SH-SY5Y (cell line): Measurements from ENCODE around the gene ARID3A.

Source experiments
- GATA2 ChIP-seq: IDR thresholded peaks from 2 replicates; pipeline ENCODE4 v1.6.1; 2011; ENCODE audit warnings: mild to moderate bottlenecking, low read depth, low read length
- GATA3 ChIP-seq: IDR thresholded peaks from 2 replicates; pipeline ENCODE4 v1.6.1; 2011; ENCODE audit warnings: low read depth, mild to moderate bottlenecking, low read length, moderate library complexity

- no peak for TF ChIP-seq GATA3
- no peak for TF ChIP-seq GATA2
These were observed 38.8 kb upstream of the ARID3A start for GRCh38 chr19:887072-887471.
